ENCODE measurements around the gene ENO4. TPM values are rescaled to one million over a fixed set of nuclear protein-coding genes. Genes with fewer than 3 reads are reported as not detected.

Gene ENO4
- total RNA-seq, 1 donor from 2014 or later = 0.70 TPM

DNA sequence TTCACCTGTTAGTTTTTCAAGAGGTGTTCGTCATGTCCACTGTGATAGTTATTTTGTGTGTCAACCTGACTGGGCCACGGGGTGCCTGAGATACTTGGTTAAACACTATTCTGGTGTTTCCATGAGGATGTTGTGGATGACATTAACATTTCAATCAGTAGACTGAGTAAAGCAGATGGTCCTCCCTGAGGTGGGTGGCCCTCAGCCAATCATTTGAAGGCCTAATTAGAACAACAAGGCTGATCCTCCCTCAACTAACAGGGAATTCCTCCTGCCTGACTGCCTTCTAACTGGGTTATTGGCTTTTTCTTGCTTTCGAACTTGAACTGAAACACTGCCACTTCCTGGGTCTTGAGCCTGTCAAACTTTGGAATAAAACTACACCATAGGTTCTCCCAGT lies 75.8 kb downstream of the ENO4 start:
- no peak for TF ChIP-seq CTCF (IDR thresholded peaks at IDR 0.05)

DNA sequence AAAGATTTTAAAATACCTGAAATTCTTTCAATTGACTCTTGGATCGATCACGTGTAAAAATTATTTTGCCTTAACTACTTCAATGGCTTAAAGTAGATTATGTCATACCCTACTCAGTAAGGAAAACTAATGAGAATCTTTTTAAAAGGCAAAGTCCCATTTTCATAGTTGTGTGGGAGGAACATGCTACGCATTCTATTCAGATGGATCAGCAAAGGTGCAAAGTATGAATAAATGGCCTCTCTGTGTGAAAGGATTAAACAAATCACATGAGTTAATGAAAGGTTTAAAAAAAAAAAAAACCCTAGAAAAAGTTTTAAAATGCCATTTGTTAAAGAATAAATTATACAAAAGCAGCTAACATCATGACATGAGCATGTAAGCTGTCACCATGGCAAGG lies 77.1 kb downstream of the ENO4 start:
- TF ChIP-seq CTCF (IDR thresholded peaks at IDR 0.05) = no peak
- no peaks in the 10 kb centered on the region for H3K9me3 Mint-ChIP-seq (ENCODE audit: unreplicated experiment)
- no peak for DNase-seq (ENCODE audit: extremely low spot score, unreplicated experiment)
- no peaks in the 10 kb centered on the region for H3K4me1 Mint-ChIP-seq (ENCODE audit: unreplicated experiment)
- H3K27me3 Mint-ChIP-seq (ENCODE audit: unreplicated experiment) = no peaks in the 10 kb centered on the region
- peaks cover 36% of the 10 kb centered on the region for H3K36me3 Mint-ChIP-seq (ENCODE audit: unreplicated experiment)
- no peak overlapping the region for H3K4me3 Mint-ChIP-seq (ENCODE audit: unreplicated experiment)
- no peak overlapping the region for H3K27ac Mint-ChIP-seq (ENCODE audit: unreplicated experiment)

More for the DNA sequence above, 75.8 kb downstream of the ENO4 start:
- Mint-ChIP-seq H3K9me3 (ENCODE audit: unreplicated experiment) (no peaks in the 10 kb centered on the region), H3K27ac (ENCODE audit: unreplicated experiment) (no peak overlapping the region), H3K27me3 (ENCODE audit: unreplicated experiment) (no peaks in the 10 kb centered on the region), H3K36me3 (ENCODE audit: unreplicated experiment) (peaks cover 46% of the 10 kb centered on the region), H3K4me3 (ENCODE audit: unreplicated experiment) (no peak overlapping the region), H3K4me1 (ENCODE audit: unreplicated experiment) (no peaks in the 10 kb centered on the region)
- no peak for DNase-seq (ENCODE audit: extremely low spot score, unreplicated experiment)

- no peak overlapping the region for H3K27ac Mint-ChIP-seq (ENCODE audit: unreplicated experiment)
- DNase-seq (ENCODE audit: extremely low spot score, unreplicated experiment) = no peak
- no peaks in the 10 kb centered on the region for H3K4me1 Mint-ChIP-seq (ENCODE audit: unreplicated experiment)
- no peaks in the 10 kb centered on the region for H3K27me3 Mint-ChIP-seq (ENCODE audit: unreplicated experiment)
- peaks cover 47% of the 10 kb centered on the region for H3K36me3 Mint-ChIP-seq (ENCODE audit: unreplicated experiment)
- TF ChIP-seq CTCF (IDR thresholded peaks at IDR 0.05) = no peak
- H3K9me3 Mint-ChIP-seq (ENCODE audit: unreplicated experiment) = peaks cover 20% of the 10 kb centered on the region
- no peak overlapping the region for H3K4me3 Mint-ChIP-seq (ENCODE audit: unreplicated experiment)
Measured at GRCh38 chr10:116931806-116932205, 82.5 kb downstream of the ENO4 start.

Other genes with a start within 250 kb of the ENO4 start
- not detected in 2 replicates for gene PNLIPRP2, start 228.5 kb upstream of the ENO4 start, total RNA-seq
- gene HSPA12A, start 106.9 kb upstream of the ENO4 start, total RNA-seq = 3.9 and 4.0 TPM in 2 replicates
- 23.7 and 26.1 TPM in 2 replicates for gene SHTN1, start 155.7 kb downstream of the ENO4 start, total RNA-seq

Measured in osteocyte (in vitro differentiated cells).